HUES6 (cell line): ENCODE measurements around the gene TCF19.
"Not testable (repeated sequence)": the region's sequence is repeated elsewhere in the genome, so short reads cannot be mapped to it uniquely, and the experiment has no call there.

ENCODE experiments used
- H3K27ac ChIP-seq: 2 replicates; pipeline ENCODE4 v1.7.0; 2013; ENCODE audit warnings: low read depth, mild to moderate bottlenecking, low read length, inconsistent platforms
- H3K27me3 ChIP-seq: 2 replicates; pipeline ENCODE4 v1.6.1; 2013; ENCODE audit warnings: low read length; ENCODE audit not compliant: control insufficient read depth, insufficient read depth
- H3K36me3 ChIP-seq: 2 replicates; pipeline ENCODE4 v1.6.1; 2013; ENCODE audit warnings: low read length; ENCODE audit not compliant: control insufficient read depth, insufficient read depth
- H3K4me1 ChIP-seq: 2 replicates; pipeline ENCODE4 v1.6.1; 2013; ENCODE audit warnings: low read length; ENCODE audit not compliant: control insufficient read depth, insufficient read depth
- H3K4me3 ChIP-seq: 2 replicates; pipeline ENCODE4 v1.5.1; 2013; ENCODE audit warnings: low read depth, low read length
- H3K9ac ChIP-seq: one replicate; pipeline ENCODE4 v1.6.1; 2013; ENCODE audit warnings: mild to moderate bottlenecking, low read length
- H3K9me3 ChIP-seq: 2 replicates; pipeline ENCODE4 v1.6.1; 2013; ENCODE audit warnings: low read depth, low read length; ENCODE audit not compliant: control insufficient read depth, insufficient read depth

The TCF19 gene

DNA sequence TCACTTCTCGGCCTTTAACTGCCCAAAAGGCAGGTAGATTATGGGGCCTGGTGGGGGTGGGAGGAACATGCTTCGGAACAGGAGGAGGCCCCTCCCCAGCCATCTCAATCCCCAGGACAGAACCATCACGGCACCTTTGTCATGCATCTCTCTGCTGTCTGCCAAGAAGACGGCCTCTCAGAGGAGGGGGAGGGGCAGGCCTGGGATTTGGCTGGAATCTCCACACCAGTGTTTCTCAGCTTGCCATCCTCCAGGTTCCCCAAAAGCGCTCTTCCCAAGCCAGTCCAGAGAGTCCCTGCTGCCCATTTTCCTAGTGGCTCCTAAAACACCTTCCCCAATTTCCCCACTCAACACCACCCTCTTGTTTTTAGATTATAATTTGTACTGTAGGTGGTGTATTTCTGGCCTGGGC, 14.6 kb downstream of the TCF19 start:
- peak overlapping the region; percentile 97 for H3K9ac ChIP-seq
- H3K36me3 ChIP-seq, result peaks cover 13% of the 10 kb centered on the region
- no peaks in the 10 kb centered on the region for H3K9me3 ChIP-seq
- H3K4me3 ChIP-seq, result peak overlapping the region; percentile 72
- peak overlapping the region; percentile 96 for H3K27ac ChIP-seq
- H3K27me3 ChIP-seq, result peaks cover 8% of the 10 kb centered on the region; the same call in 1 of the 2 replicates
- H3K4me1 ChIP-seq, result peaks cover 53% of the 10 kb centered on the region

DNA sequence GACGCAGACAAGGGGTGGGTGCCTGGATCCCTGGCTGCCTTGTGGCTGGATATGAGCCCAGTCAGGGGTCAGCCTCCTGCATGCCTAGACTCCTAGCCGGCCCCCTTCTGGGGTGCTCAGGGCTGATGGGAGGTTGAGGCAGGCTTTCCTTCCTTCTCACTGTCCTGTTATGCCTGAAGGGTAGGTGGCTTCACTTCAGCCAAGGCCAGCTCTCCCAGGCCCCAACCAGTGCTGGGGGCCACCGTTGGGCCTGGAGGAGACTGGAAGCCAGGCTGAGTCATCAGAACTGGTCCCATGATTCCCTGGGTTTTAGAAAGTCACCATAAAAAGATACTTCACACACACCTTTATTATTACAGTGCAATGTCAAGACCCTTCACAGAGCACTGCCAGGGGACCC, 15.0 kb downstream of the TCF19 start:
- Histone ChIP-seq H3K9me3 (no peaks in the 10 kb centered on the region), H3K4me1 (peaks cover 54% of the 10 kb centered on the region), H3K4me3 (peak overlapping the region; percentile 72), H3K36me3 (peaks cover 11% of the 10 kb centered on the region), H3K27ac (peak overlapping the region; percentile 96), H3K9ac (peak overlapping the region; percentile 97), H3K27me3 (peaks cover 7% of the 10 kb centered on the region; the same call in 1 of the 2 replicates)

DNA sequence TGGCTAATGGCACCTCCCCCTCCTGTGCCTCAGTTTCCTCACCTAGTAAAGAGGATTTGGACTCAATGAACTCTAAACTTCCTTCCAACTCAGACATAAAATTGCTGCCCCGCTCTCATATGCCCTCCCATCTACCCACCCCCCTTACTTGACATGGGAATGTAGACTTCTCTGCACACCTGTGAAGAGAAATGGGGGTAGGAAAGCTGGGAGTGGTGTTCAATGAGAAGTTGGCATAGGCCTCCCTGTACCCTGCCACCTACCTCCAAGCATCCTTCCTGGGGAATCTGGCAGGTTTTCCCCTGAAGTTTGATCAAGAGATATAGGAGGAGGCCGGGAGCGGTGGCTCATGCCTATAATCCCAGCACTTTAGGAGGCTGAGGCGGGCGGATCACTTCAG, 16.0 kb downstream of the TCF19 start:
- H3K4me3 ChIP-seq, result no peak overlapping the region; the same call in 1 of the 2 replicates
- H3K27ac ChIP-seq, result peak overlapping the region; percentile 96; the same call in 1 of the 2 replicates
- no peaks in the 10 kb centered on the region for H3K9me3 ChIP-seq
- peaks cover 54% of the 10 kb centered on the region for H3K4me1 ChIP-seq
- peaks cover 3% of the 10 kb centered on the region; the same call in 1 of the 2 replicates for H3K27me3 ChIP-seq
- H3K9ac ChIP-seq, result peak overlapping the region; percentile 97
- H3K36me3 ChIP-seq, result 0 out of 2 replicates have a peak, but pooled peaks cover 1% of the 10 kb centered on the region

DNA sequence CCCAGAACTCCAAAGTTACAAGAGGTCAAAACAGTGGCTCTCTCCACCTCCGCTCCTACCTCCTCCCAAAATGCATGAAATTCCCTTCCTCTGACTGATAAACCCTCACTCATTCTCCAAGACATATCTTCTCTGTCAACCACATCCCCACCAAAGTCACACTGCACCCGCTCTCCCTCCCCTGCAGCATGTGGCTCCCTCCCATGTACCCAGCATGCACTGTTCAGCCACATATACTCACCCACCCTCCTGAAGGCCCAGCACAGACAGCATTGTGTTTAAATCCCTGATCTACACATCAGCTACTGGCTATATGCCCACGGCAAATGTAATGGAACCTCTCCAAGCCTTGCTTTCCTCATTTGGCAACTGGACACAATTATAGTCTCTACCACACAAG, 17.6 kb downstream of the TCF19 start:
- no peaks in the 10 kb centered on the region for H3K36me3 ChIP-seq
- no peak overlapping the region for H3K4me3 ChIP-seq
- H3K27ac ChIP-seq, result no peak overlapping the region
- no peaks in the 10 kb centered on the region for H3K9me3 ChIP-seq
- peaks cover 54% of the 10 kb centered on the region for H3K4me1 ChIP-seq
- H3K27me3 ChIP-seq, result no peaks in the 10 kb centered on the region
- H3K9ac ChIP-seq, result no peak overlapping the region

DNA sequence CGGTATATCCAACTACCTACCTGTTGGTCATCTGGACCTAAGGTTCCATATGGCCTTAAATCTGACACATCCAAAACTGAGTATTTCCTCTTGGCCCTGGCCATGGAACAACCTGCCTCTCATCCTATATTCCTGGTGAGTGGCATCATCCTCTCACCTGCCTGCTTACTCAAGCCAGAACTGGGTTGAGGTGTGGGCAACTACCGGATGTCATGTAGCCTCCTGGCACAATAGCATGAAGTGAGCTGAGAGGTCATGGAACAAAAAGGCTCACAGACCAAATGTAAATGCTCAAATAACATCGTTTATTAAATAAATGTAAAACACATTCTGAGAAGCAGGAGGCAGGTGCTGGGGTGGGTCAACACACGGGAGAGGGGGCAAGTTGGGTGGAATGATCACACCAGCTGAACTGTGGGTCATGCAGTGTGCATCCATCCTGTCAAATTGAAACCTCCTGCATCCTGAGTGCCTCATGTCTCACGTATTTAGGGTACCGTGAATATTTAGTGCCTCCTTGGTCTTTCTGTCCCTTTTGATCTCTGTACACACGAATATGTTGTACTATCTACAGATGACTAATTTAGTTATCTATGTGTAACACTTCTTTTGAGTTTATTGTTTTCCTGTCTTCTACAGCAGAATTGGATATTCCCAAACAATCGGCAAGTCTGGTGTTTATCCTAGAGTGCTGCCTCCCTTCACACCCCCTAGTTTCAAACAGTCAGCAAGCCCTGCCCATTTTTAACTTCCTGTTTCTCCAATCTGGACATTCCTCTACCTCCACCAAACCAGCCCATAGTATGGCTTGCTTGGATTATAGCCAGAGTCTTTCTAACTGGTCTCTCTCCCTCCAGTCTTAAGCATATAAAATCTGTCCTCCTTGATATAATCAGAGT, 20.0 kb downstream of the TCF19 start:
- no peak overlapping the region for H3K27ac ChIP-seq
- H3K9ac ChIP-seq, result no peak overlapping the region
- H3K27me3 ChIP-seq, result no peaks in the 10 kb centered on the region
- H3K4me3 ChIP-seq, result no peak overlapping the region
- peaks cover 36% of the 10 kb centered on the region for H3K4me1 ChIP-seq
- no peaks in the 10 kb centered on the region for H3K9me3 ChIP-seq
- no peaks in the 10 kb centered on the region for H3K36me3 ChIP-seq

DNA sequence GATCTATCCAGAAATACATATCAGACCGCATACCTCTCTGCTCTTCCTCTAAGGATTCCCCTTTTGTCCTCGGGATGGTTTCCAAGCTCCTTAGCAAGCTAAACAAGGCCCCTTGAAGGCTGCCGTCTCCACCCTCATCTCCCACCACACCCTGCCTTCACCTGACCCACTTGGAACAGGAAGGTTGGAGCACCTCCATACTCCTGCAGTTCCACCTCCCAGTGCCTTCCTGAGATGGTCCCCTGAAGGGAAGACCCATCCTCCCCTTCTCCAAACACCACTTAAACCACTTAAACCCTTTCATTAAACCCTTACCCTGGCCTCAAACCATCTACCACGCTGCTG, 20.6 kb downstream of the TCF19 start:
- no peaks in the 10 kb centered on the region for H3K27me3 ChIP-seq
- H3K9ac ChIP-seq, result no peak overlapping the region
- H3K27ac ChIP-seq, result no peak overlapping the region
- peaks cover 36% of the 10 kb centered on the region for H3K4me1 ChIP-seq
- no peaks in the 10 kb centered on the region for H3K9me3 ChIP-seq
- H3K36me3 ChIP-seq, result no peaks in the 10 kb centered on the region
- H3K4me3 ChIP-seq, result no peak overlapping the region

DNA sequence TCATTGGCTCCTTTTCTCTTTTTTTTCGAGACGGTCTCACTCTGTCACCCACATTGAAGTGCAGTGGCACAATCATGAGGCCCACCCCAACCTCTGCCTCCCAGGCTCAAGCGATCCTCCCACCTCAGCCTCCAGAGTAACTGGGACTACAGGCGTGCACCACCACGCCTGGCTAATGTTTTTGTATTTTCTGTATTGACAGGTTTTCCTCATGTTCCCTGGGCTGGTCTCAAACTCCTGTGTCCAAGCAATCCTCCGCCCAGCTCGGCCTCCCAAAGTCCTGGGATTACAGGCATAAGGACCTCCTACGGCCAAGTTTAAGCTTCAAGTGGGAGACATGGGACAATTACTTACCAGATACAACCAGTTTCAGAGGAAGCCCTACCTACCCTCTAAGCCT, 21.5 kb downstream of the TCF19 start:
- no peaks in the 10 kb centered on the region for H3K36me3 ChIP-seq
- H3K9me3 ChIP-seq, result no peaks in the 10 kb centered on the region
- no peak overlapping the region for H3K4me3 ChIP-seq
- H3K27me3 ChIP-seq, result no peaks in the 10 kb centered on the region
- no peak overlapping the region for H3K27ac ChIP-seq
- H3K9ac ChIP-seq, result no peak overlapping the region
- H3K4me1 ChIP-seq, result peaks cover 29% of the 10 kb centered on the region; the same call in 1 of the 2 replicates

DNA sequence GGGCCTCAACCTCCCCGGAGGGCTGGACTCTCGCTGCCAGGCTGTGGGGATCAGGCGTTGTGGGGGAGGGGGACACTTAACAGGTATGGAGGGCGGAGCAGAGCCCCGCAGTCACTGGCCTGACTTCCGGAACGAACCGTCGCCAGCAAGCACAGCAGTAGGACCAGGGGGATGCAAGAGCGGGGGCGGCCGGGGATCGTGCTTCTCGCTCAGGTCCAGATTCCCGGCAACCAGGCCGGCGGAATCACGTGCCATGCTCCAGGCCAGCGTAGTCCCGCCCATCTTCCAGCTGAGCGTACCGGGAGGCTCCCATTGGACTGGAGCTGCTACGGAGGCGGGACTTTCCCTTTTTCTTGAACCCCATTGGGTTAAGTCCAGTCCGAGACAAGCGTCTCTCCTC, 22.1 kb downstream of the TCF19 start:
- H3K27me3 ChIP-seq, result no peaks in the 10 kb centered on the region
- peaks cover 23% of the 10 kb centered on the region; the same call in 1 of the 2 replicates for H3K4me1 ChIP-seq
- H3K36me3 ChIP-seq, result no peaks in the 10 kb centered on the region
- no peak overlapping the region for H3K27ac ChIP-seq
- no peak overlapping the region for H3K4me3 ChIP-seq
- H3K9ac ChIP-seq, result no peak overlapping the region
- H3K9me3 ChIP-seq, result no peaks in the 10 kb centered on the region

DNA sequence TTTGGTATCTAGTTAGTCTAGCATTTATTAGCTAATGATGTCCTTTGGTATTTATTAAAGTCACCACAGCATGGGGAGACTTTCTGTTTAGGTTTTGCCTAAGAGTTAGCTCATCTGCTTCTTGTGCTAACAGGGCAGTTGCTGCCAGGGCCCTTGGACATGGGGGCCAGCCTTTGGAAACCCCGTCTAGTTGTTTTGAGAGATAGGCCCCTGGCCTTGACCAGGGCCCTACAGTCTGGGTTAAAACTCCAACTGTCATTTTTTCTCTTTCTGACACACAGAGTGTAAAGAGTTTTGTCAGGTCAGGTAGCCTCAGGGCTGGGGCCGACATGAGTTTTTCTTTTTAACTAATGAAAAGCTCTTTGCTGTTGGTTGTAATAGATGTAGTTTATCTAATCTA, 24.9 kb downstream of the TCF19 start:
- not testable (repeated sequence) for H3K27ac ChIP-seq, H3K4me3 ChIP-seq, H3K9me3 ChIP-seq, H3K27me3 ChIP-seq, H3K9ac ChIP-seq, H3K36me3 ChIP-seq
- H3K4me1 ChIP-seq, result peaks cover 11% of the 10 kb centered on the region; the same call in 1 of the 2 replicates

DNA sequence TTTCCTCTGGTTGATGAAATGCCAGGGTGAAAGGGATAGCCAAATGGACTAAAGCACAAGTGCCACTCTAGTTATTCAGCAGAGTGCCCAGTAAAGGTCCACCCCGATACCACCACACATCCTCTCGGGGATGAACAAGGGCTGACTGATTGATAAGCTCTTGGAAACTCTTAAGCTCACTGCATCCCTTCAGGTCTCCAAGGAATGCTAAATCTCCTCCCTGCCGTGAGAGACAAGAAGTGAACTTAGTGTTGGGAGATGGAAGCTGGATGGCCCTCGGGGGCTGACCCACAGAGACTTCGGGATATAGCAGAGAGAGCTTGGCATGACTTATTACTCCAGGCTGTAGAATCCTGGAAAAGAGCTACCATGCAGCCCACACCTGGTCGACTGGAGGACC, 25.5 kb downstream of the TCF19 start:
- not testable (repeated sequence) for H3K27ac ChIP-seq, H3K4me3 ChIP-seq, H3K9me3 ChIP-seq, H3K27me3 ChIP-seq, H3K9ac ChIP-seq, H3K36me3 ChIP-seq
- H3K4me1 ChIP-seq, result peaks cover 11% of the 10 kb centered on the region; the same call in 1 of the 2 replicates

DNA sequence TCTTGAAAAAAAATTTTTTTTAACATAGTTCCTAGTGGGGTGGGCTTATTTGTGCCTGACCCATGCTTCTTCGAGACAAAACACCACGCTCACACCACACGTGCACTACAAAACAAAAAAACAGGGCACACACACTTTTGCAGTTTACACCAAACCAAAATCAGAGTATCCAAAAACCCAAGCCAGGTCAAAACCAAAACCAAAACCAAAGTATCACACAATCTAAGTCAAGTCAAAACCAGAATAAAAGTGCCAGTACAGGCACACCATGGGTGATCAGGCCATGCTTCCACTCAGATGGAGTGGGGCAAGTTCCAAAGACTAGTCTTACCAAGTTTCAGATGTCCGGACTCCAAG, 27.3 kb downstream of the TCF19 start:
- H3K27ac ChIP-seq, H3K4me3 ChIP-seq, H3K9ac ChIP-seq, H3K9me3 ChIP-seq, H3K36me3 ChIP-seq, H3K27me3 ChIP-seq: not testable (repeated sequence)
- peaks cover 13% of the 10 kb centered on the region for H3K4me1 ChIP-seq
